Stimulated activated CD4-positive, alpha-beta T cell treated with anti-CD3 and anti-CD28 coated beads, TNF-alpha, amount 100 ng/mL, for 1 hour (primary cell): ENCODE results near the gene KCNMA1.

Experiments
- DNase-seq, 3 donors: peaks; one replicate each; pipeline ENCODE4 v3.0.0-alpha.2; 2020; ENCODE audit warnings: low read depth in 3 of 3, low spot score in 1 of 3

Gene KCNMA1

GRCh38 chr10:77493239-77493806 lies 144.3 kb downstream of the KCNMA1 start:
- DNase-seq = no peak

GRCh38 chr10:77492368-77492994 lies 145.1 kb downstream of the KCNMA1 start:
- DNase-seq = no peak

GRCh38 chr10:77490534-77491314 lies 146.9 kb downstream of the KCNMA1 start:
- DNase-seq = no peak

DNA sequence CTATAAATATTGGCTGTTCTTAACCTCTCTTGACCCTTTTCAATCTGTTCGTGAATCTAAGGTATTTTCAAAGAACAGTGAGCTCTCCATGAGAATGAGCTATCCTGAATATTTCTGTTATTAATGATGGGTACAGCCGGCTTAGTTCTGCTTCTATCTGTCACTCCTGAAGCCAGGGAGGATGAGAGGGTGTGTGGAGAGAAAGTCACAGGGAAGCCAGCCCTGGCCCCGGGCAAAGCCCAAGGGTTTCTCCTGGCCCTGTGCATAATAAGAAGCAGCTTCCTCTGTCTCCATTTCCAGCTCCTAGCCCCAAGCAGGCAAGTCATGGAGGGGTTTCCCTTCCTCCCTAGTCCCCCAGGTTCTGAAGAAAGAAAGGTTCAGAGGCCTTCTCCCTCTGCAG lies 151.1 kb downstream of the KCNMA1 start:
- DNase-seq = no peak

- DNase-seq = no peak
Measured at GRCh38 chr10:77485847-77486246, 151.8 kb downstream of the KCNMA1 start.

- no peak for DNase-seq
Measured at GRCh38 chr10:77482072-77482471, 155.5 kb downstream of the KCNMA1 start.

DNA sequence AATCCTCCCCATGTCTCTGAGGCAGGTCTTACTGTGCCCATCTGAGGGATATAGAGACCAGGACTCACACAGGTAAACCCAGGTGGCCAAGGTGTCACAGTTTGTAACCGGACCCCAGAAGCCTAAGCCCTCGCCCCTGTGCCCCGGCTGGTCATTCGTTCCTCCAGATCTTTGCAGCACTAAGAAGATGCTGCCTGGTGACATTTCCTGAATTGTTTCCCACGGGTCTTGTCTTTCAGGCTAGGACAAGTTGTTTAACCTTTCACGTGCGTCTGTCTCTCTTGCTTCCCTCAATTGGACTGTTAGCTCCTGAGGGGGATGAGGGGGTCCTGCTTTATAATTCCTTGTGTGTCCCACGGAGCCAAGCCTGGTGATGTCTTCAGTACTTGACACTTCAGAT lies 158.0 kb downstream of the KCNMA1 start:
- no peak for DNase-seq

GRCh38 chr10:77478962-77479359 lies 158.6 kb downstream of the KCNMA1 start:
- DNase-seq = no peak

DNA sequence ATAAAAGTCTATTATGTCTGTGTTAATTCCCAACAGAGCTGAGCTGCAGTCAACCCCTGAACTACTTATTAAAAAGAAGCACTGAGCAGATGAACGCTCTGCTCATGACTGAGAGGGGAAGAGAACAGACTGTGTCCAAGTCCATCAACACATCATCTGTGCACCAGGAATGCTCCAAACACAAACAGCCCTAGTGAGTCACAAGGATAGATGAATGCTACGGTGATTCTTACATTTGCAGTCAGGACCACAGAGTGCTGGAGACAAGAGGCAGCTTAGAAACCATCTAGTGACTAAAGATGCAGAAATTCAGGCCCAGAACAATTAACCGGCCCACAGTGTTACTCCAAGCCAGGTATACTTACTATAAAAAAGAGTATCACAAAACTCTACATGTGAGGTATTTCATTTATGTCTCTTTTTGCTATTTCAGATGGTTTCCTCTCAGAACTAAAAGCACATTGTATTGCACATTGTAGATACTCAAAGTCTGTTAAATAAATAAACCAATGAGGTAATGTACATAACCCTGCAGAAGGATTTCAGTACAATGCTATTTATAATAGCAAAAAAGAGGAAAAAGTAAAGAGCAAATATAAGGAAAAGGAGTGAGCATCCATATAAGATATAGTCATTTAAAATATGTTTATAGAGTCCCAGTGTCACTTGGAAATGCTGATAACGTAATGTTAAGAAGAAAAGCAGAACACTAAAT lies 159.2 kb downstream of the KCNMA1 start:
- no peak for DNase-seq

DNA sequence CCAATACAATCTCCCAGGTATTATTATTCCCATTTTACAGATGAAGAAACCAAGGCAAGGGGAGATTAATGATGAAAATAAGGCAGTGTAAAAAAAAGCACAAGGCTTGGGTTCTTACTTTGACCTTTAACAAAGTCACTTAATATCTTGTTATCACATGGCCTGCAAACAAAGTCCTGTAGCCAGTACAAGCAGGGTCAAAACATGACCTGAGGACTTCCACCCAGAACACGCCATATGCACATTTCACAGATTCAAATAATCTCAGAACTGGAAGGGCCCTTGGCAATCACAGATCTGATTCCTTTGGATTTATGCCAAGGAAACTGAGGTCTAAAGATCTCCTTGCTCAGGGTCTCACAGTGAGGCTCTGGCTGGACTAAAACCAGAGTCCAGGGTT lies 162.1 kb downstream of the KCNMA1 start:
- no peak for DNase-seq

GRCh38 chr10:77474939-77475338 lies 162.7 kb downstream of the KCNMA1 start:
- DNase-seq = no peak

DNA sequence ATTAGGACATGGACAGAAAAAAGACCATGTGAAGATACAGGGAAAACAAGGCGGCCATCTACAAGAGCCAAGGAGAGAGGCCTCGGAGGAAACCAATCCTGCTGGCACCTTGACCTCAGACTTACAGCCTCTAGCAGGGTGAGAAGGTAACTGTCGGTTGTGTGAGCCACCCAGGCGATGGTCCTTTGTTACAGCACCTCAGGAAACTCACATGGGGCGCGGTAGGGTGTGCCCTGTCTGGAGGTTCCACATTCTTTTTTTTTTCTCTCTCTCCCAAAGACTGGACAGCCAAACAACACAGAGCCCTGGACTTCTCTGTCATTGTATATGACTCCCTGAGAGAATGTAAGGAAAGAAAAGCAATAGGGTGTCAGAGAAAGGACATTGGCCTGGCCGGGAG lies 163.2 kb downstream of the KCNMA1 start:
- DNase-seq = no peak

DNA sequence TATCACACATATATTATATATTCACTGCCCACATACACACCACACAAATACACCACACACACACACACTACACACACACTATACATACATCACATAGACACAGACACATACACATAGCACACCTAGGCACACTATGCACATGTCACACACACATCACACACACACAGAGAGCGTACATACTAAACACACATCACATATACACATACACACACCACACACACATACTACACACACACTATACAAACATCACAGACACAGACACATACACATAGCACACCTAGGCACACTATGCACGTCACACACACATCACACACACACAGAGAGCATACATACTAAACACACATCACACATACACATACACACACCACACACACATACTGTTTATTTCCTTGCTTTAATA lies 165.5 kb downstream of the KCNMA1 start:
- DNase-seq = no peak

GRCh38 chr10:77471069-77471536 lies 166.5 kb downstream of the KCNMA1 start:
- no peak for DNase-seq

- no peak for DNase-seq
Measured at GRCh38 chr10:77467422-77467963, 170.1 kb downstream of the KCNMA1 start.

DNA sequence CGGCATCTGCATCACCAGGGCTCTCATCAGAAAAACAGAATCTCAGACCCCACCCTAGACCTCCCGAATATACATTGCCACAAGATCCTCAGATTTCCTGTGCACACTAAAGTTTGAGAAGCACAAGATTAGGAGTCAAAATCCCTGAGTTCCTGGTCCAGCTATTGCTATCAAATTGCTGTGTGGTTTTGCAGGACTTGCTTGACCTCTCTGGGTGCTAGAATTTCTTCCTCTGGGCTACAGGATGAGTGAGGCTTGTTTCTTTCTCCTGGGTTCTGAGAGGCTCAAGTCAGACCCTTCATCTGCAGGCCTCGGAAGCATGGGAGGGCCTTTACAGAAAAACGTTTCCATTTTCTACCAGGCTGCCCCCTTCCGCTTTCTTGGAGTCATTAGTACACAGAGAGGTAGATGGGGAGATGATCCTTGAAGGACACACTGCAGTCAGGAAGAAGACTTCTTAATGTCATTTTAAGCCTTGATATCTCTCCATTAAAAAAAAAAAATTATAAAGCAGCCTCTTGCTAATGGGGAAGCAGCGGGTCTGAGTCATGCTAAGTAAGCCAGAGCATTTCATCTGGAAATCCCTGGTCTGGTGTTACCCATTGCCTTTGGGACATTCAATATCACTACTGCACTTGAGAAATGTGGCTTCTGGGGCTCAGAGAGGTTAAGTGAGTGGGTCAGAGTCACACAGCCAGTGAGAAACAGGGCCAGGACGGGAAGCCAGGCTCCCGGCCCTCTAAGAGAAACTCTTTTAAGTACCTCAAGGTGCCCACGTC lies 173.5 kb downstream of the KCNMA1 start:
- no peak for DNase-seq

DNA sequence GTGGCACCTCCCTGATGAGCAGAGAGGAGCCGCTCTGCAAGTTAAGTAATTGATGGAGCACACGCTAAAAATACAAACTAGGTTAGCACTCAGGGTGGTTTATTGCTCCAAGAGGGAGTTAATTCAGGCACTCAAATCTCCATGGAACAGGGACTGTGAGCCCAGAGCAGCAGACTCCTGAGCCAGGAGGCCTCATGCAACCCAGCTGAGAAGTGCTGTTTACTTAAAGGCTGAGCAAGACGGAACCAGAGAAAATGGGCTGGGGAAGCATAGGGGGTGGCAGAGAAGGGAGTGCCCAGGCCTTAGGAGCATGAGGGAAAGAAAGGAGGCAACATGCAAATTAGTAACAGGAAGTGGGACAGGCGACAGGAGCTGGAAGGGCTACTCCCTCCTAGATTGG lies 174.1 kb downstream of the KCNMA1 start:
- no peak for DNase-seq

DNA sequence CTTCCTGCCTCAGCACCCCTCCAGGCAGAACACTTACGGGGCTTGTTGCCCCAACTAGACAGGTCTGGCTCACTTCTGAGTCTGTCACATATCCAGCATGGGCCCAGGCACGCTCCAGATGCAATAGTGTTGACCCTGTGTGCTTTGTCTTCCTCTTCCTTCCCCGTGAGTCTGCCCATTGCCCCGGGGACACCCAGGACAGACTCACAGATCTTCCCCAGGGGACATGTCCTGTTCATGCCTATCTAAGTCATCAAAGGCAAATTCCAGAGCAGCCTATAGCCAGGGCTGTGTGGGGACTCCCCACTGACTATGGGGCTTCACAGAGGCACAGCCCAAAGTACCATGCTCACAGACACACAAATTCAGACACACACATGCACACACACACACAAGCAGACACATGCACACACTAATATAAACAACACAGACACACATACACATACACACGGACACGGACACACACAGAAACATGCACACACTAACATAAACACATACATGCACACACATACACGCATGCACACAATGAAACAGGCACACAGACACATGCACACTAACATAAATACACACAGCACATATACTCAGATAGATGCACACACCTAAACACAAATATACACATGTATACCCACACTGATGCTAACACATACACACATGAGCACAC lies 175.8 kb downstream of the KCNMA1 start:
- no peak for DNase-seq

DNA sequence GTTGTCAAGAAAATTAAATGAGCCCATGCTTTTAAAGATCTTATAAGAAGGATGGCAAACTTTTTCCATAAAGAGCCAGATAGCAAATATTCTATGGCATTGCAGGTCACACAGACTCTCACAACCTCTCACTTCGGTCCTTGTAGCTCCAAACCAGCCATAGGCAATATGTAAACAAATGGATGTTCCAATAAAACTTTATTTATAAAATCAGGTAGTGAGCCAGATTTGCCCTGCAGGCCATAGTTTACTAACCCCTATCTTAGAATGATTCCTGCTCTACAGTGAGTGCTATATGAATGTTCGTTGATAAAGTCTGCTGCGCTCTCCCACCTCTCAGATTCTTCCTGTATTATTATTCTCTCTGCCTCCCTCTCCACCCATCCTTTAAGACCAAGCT lies 177.7 kb downstream of the KCNMA1 start:
- no peak for DNase-seq

GRCh38 chr10:77458986-77459590 lies 178.5 kb downstream of the KCNMA1 start:
- DNase-seq = no peak
